ENCODE data around the gene SCARF1.

Gene SCARF1

DNA sequence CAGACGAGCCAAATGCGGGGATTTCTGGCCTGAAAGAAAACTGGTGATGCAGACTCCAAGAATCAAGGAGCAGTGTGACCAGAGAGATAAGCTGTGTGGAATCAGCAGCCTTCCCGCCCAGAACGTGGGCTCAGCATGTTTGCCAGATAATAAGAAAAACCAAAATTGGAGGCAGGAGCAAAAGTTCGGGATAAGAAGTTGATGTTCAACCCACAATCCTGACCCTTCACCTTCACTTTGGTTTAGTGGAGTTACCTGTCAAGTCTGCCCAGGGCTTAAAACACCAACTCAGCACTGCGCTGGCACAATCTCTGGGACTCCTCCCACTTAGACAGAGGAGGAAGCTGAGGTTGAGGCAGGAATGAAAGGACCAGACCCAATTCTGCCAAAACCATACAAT is 20.0 kb downstream of the SCARF1 start:
- no peak overlapping the region for H3K4me3 ChIP-seq (ENCODE audit: low read depth, low read length)
- peaks cover 28% of the 10 kb centered on the region for H3K4me1 ChIP-seq (ENCODE audit: control insufficient read depth, insufficient read depth, low read length)
- H3K27ac ChIP-seq (ENCODE audit: low read depth, low read length), result no peak overlapping the region
- no peaks in the 10 kb centered on the region; the same call in 1 of the 2 replicates for H3K27me3 ChIP-seq (ENCODE audit: control insufficient read depth, insufficient read depth, low read length)
- no peak overlapping the region for H3K9ac ChIP-seq (ENCODE audit: low read length)
- peaks cover 2% of the 10 kb centered on the region; the same call in 1 of the 2 replicates for H3K36me3 ChIP-seq (ENCODE audit: control insufficient read depth, insufficient read depth, low read length)
- no peaks in the 10 kb centered on the region for H3K9me3 ChIP-seq (ENCODE audit: control insufficient read depth, insufficient read depth, low read depth, low read length)

DNA sequence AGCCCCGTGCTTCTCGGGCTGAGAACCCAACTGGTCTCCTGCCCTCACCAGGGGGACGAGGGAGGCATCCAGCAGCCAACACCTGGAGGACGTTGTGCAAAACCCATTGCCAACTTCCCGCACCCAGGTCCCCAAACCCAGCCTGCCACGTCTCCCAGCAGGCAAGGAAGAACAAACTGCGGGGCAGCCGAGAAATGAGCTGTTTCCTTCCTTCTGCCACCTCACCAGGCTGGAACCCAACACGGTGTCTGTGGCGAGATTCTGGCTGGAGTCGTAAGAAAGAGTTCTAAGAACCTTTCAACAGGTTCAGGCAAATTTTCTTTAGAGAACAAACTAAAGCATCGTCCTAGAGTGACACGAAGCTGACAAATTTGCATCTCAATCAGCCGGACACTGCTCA is 20.5 kb downstream of the SCARF1 start:
- H3K27me3 ChIP-seq (ENCODE audit: control insufficient read depth, insufficient read depth, low read length), result no peaks in the 10 kb centered on the region; the same call in 1 of the 2 replicates
- H3K9ac ChIP-seq (ENCODE audit: low read length), result no peak overlapping the region
- H3K27ac ChIP-seq (ENCODE audit: low read depth, low read length), result no peak overlapping the region
- no peaks in the 10 kb centered on the region for H3K9me3 ChIP-seq (ENCODE audit: control insufficient read depth, insufficient read depth, low read depth, low read length)
- H3K4me1 ChIP-seq (ENCODE audit: control insufficient read depth, insufficient read depth, low read length), result peaks cover 24% of the 10 kb centered on the region
- H3K4me3 ChIP-seq (ENCODE audit: low read depth, low read length), result no peak overlapping the region
- H3K36me3 ChIP-seq (ENCODE audit: control insufficient read depth, insufficient read depth, low read length), result peaks cover 2% of the 10 kb centered on the region; the same call in 1 of the 2 replicates

DNA sequence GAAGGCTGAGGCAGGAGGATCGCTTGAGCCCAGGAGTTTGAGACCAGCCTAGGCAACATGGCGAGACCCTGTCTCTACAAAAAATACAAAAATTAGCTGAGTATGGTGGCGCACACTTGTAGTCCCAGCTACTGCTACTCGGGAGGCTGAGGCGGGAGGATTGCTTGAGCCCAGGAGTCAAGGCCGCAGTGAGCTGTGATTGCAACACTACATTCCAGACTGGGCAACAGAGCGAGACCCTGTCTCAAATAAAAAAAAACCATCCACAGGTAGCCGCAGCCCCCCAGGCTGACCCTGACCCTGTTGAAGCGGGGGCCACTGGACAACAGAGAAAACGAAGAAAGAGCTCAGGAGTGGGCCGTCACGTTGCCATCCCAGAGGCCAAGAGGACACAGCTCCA is 20.9 kb downstream of the SCARF1 start:
- Histone ChIP-seq H3K27me3 (ENCODE audit: control insufficient read depth, insufficient read depth, low read length) (no peaks in the 10 kb centered on the region; the same call in 1 of the 2 replicates), H3K4me1 (ENCODE audit: control insufficient read depth, insufficient read depth, low read length) (peaks cover 24% of the 10 kb centered on the region), H3K4me3 (ENCODE audit: low read depth, low read length) (no peak overlapping the region), H3K36me3 (ENCODE audit: control insufficient read depth, insufficient read depth, low read length) (peaks cover 2% of the 10 kb centered on the region; the same call in 1 of the 2 replicates), H3K9me3 (ENCODE audit: control insufficient read depth, insufficient read depth, low read depth, low read length) (no peaks in the 10 kb centered on the region), H3K9ac (ENCODE audit: low read length) (no peak overlapping the region), H3K27ac (ENCODE audit: low read depth, low read length) (no peak overlapping the region)

DNA sequence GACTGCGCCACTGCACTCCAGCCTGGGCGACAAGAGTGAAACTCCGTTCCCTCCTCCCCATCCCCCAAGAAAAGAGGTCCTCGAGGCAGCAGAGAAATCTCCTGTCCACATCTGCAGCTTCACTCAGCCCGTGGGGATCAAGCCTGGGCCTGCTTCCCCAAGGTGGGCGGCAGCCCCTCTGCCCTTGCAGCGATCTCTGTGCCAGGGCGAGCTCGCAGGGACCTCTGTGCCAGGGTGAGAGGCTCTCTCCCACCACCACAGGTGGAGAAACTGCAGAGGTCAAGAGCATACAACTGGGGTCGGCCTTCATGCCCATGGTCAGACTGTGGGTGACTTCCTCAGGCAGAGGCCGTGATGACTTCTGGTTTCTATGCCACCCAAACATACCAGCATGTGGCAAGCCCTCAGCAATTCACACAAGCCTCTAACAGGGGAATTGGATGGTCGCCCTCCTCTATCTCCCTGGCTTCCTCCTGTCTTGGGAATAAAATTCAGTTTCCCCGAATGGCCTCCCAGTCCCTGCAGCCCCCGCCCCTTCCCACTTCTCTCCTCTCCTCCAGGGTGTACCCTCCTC is 22.4 kb downstream of the SCARF1 start:
- Histone ChIP-seq H3K27ac (ENCODE audit: low read depth, low read length) (no peak overlapping the region), H3K36me3 (ENCODE audit: control insufficient read depth, insufficient read depth, low read length) (peaks cover 2% of the 10 kb centered on the region; the same call in 1 of the 2 replicates), H3K9me3 (ENCODE audit: control insufficient read depth, insufficient read depth, low read depth, low read length) (no peaks in the 10 kb centered on the region), H3K4me3 (ENCODE audit: low read depth, low read length) (no peak overlapping the region), H3K9ac (ENCODE audit: low read length) (no peak overlapping the region), H3K27me3 (ENCODE audit: control insufficient read depth, insufficient read depth, low read length) (no peaks in the 10 kb centered on the region; the same call in 1 of the 2 replicates), H3K4me1 (ENCODE audit: control insufficient read depth, insufficient read depth, low read length) (peaks cover 25% of the 10 kb centered on the region)

DNA sequence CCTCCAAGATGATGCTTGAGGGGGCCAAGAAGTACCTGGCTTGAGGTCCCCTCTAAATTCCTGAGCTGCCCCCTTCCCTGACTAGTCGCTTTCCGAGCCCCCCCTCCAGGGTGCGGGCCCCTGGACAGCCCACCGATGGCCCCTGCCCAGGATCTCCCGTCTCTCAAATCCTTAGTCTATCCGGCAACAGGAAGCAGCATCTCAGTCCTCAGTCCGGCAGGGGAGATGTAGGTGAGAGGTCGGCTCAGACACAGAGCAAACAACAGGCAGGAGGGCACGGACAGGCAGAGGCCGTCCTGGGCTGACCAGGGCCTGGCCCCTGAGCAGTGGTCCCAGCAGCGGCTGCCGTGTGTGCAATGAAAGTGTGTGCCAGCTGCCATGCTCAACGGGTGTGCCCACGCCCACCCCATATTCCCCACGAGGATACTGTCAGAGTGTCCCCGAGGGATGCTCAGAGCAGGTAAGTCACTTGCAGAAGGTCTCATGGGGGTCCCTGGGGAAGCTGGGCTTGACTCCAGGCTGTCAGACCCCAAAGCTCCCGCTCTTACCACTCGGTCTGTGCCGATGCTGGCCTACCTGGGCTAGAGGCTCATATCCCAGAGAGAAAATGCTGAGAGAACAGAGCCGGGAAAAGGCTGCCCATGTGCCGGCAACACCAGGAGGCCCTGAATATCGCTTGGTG is 24.1 kb downstream of the SCARF1 start:
- Histone ChIP-seq H3K4me3 (ENCODE audit: low read depth, low read length) (no peak overlapping the region), H3K9ac (ENCODE audit: low read length) (no peak overlapping the region), H3K27me3 (ENCODE audit: control insufficient read depth, insufficient read depth, low read length) (no peaks in the 10 kb centered on the region), H3K9me3 (ENCODE audit: control insufficient read depth, insufficient read depth, low read depth, low read length) (no peaks in the 10 kb centered on the region), H3K36me3 (ENCODE audit: control insufficient read depth, insufficient read depth, low read length) (peaks cover 2% of the 10 kb centered on the region; the same call in 1 of the 2 replicates), H3K4me1 (ENCODE audit: control insufficient read depth, insufficient read depth, low read length) (peaks cover 17% of the 10 kb centered on the region; the same call in 1 of the 2 replicates), H3K27ac (ENCODE audit: low read depth, low read length) (no peak overlapping the region)

DNA sequence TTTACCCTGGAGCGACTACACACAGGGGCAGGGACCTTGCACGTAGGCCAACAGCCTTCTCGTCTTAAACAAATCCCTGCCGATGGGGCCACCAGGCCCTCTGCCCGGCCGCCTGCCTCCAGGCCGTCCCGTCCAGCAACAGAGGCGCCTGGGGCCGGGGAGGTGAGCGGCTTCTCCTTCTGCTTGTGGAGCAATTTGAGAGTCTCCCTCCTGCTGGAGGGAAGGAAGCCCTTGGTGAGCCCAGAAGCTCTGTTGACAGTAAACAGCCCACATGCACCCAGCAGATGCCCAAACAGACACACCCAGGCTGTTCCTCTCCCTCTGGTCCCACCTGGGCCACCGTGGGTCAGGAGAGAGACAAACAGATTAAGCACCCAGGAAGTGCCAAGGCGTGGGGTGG is 25.0 kb downstream of the SCARF1 start:
- H3K4me3 ChIP-seq (ENCODE audit: low read depth, low read length), result no peak overlapping the region
- no peak overlapping the region for H3K9ac ChIP-seq (ENCODE audit: low read length)
- peaks cover 13% of the 10 kb centered on the region; the same call in 1 of the 2 replicates for H3K4me1 ChIP-seq (ENCODE audit: control insufficient read depth, insufficient read depth, low read length)
- no peak overlapping the region for H3K27ac ChIP-seq (ENCODE audit: low read depth, low read length)
- no peaks in the 10 kb centered on the region for H3K27me3 ChIP-seq (ENCODE audit: control insufficient read depth, insufficient read depth, low read length)
- peaks cover 2% of the 10 kb centered on the region; the same call in 1 of the 2 replicates for H3K36me3 ChIP-seq (ENCODE audit: control insufficient read depth, insufficient read depth, low read length)
- no peaks in the 10 kb centered on the region for H3K9me3 ChIP-seq (ENCODE audit: control insufficient read depth, insufficient read depth, low read depth, low read length)

DNA sequence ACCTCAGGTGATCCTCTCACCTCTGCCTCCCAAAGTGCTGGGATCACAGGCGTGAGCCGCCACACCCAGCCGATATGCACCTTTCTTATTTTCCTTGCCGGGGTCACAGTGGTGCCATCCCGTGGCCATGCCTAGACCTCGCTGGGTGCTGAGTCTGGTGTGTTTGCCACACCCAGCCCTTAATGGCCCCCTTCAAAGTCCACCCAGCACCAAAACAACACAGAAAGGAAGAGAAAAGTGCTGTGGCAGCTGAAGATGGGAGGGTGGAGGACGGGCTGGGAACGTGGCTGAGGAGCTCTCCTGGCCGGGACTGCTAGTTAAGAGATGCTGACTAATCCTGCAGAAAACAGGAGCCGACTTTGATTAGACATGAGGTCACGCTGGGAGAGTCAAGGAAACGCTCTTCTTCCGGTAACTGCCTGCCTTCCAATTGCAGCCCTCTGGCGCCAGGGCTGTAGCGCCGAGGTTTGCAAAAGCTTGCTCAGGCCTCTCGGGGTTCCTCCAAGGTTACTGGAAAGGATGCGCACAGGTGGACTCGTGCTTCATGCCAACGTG is 27.8 kb downstream of the SCARF1 start:
- Histone ChIP-seq H3K9me3 (ENCODE audit: control insufficient read depth, insufficient read depth, low read depth, low read length) (no peaks in the 10 kb centered on the region), H3K4me1 (ENCODE audit: control insufficient read depth, insufficient read depth, low read length) (peaks cover 13% of the 10 kb centered on the region; the same call in 1 of the 2 replicates), H3K4me3 (ENCODE audit: low read depth, low read length) (no peak overlapping the region), H3K9ac (ENCODE audit: low read length) (peak overlapping the region; percentile 13), H3K36me3 (ENCODE audit: control insufficient read depth, insufficient read depth, low read length) (peaks cover 12% of the 10 kb centered on the region), H3K27ac (ENCODE audit: low read depth, low read length) (no peak overlapping the region), H3K27me3 (ENCODE audit: control insufficient read depth, insufficient read depth, low read length) (no peaks in the 10 kb centered on the region)

DNA sequence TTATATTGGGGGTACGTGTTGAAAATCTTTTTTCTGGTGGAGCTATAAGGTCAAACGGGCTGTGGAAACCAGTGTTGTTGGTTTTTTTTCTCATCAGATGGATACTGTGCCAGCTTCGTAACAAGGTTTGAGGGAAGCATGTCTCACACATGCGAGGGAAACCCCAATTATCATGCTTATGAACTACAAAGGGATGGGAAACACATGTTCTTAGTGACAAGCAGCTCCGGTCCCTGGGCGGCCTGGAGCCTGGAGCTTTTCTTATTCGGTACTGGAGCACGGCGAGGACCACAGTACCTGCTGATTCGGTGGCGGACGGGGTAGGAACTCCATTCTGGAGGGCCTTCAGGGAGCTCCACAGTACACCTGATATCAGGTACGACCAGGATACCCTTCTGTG is 29.4 kb downstream of the SCARF1 start:
- Histone ChIP-seq H3K4me1 (ENCODE audit: control insufficient read depth, insufficient read depth, low read length) (peaks cover 5% of the 10 kb centered on the region; the same call in 1 of the 2 replicates), H3K36me3 (ENCODE audit: control insufficient read depth, insufficient read depth, low read length) (peaks cover 14% of the 10 kb centered on the region), H3K9ac (ENCODE audit: low read length) (no peak overlapping the region), H3K27ac (ENCODE audit: low read depth, low read length) (no peak overlapping the region), H3K4me3 (ENCODE audit: low read depth, low read length) (no peak overlapping the region), H3K27me3 (ENCODE audit: control insufficient read depth, insufficient read depth, low read length) (no peaks in the 10 kb centered on the region), H3K9me3 (ENCODE audit: control insufficient read depth, insufficient read depth, low read depth, low read length) (no peaks in the 10 kb centered on the region)

DNA sequence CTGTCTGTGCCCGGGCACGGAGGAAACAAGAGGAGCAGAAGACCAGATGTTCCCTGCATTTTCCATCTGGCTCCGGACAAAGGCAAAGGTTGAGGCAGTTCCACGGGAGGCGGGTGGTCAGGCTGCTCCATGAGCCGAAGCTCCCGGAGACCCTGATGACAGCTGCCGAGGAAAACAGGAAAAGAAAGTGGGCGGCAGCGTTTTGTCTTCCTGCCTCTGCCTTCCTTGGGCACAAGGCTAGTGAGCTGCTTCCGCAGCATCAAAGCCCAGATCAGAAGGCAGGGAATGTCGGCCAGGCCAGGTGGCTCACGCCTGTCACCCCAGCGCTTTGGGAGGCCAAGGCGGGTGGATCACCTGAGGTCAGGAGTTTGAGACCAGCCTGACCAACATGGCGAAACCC is 33.1 kb downstream of the SCARF1 start:
- Histone ChIP-seq H3K36me3 (ENCODE audit: control insufficient read depth, insufficient read depth, low read length) (peaks cover 14% of the 10 kb centered on the region), H3K4me3 (ENCODE audit: low read depth, low read length) (no peak overlapping the region), H3K9ac (ENCODE audit: low read length) (no peak overlapping the region), H3K27ac (ENCODE audit: low read depth, low read length) (no peak overlapping the region), H3K4me1 (ENCODE audit: control insufficient read depth, insufficient read depth, low read length) (peaks cover 1% of the 10 kb centered on the region; the same call in 1 of the 2 replicates), H3K27me3 (ENCODE audit: control insufficient read depth, insufficient read depth, low read length) (no peaks in the 10 kb centered on the region), H3K9me3 (ENCODE audit: control insufficient read depth, insufficient read depth, low read depth, low read length) (no peaks in the 10 kb centered on the region)

DNA sequence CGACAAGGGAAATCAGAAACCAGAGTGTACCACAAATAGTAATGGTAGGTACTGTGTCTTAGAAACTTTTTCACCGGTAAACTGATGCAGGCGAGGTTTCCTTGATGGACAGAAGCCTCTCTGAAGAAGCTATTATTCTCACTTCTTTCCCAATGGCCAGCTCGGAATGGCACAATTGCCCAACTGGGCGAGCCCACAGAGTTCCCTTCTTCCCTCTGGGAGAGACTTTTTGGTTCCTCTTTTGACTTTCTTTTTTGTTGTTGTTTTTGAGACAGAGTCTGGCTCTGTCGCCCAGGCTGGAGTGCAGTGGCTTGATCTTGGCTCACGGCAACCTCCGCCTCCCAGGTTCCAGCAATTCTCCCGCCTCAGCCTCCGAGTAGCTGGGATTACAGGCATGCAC is 33.8 kb downstream of the SCARF1 start:
- no peak overlapping the region for H3K27ac ChIP-seq (ENCODE audit: low read depth, low read length)
- H3K27me3 ChIP-seq (ENCODE audit: control insufficient read depth, insufficient read depth, low read length), result no peaks in the 10 kb centered on the region
- no peak overlapping the region for H3K4me3 ChIP-seq (ENCODE audit: low read depth, low read length)
- peaks cover 3% of the 10 kb centered on the region; the same call in 1 of the 2 replicates for H3K4me1 ChIP-seq (ENCODE audit: control insufficient read depth, insufficient read depth, low read length)
- H3K36me3 ChIP-seq (ENCODE audit: control insufficient read depth, insufficient read depth, low read length), result peaks cover 14% of the 10 kb centered on the region
- H3K9ac ChIP-seq (ENCODE audit: low read length), result no peak overlapping the region
- H3K9me3 ChIP-seq (ENCODE audit: control insufficient read depth, insufficient read depth, low read depth, low read length), result no peaks in the 10 kb centered on the region

DNA sequence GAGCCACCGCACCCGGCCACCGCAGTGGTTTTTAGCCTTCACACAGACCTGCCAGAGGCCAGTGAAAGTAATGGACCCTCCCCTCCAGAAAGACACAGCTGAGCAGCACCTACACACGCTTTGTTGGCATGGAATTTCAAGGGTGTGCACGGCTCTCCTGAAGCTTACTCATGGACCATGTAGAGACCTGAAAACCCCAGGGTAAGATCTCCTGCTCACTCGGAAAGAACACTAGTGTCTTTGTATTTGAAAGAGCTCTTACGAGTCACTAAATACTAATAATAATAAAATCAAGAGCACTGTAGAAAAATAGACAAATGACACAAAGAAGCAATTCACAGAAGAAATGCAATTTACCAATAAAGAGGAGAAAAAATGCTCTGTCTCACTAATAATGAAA is 36.9 kb downstream of the SCARF1 start:
- Histone ChIP-seq H3K27ac (ENCODE audit: low read depth, low read length) (no peak overlapping the region), H3K9me3 (ENCODE audit: control insufficient read depth, insufficient read depth, low read depth, low read length) (no peaks in the 10 kb centered on the region), H3K4me3 (ENCODE audit: low read depth, low read length) (no peak overlapping the region), H3K27me3 (ENCODE audit: control insufficient read depth, insufficient read depth, low read length) (no peaks in the 10 kb centered on the region), H3K4me1 (ENCODE audit: control insufficient read depth, insufficient read depth, low read length) (peaks cover 18% of the 10 kb centered on the region; the same call in 1 of the 2 replicates), H3K9ac (ENCODE audit: low read length) (no peak overlapping the region), H3K36me3 (ENCODE audit: control insufficient read depth, insufficient read depth, low read length) (peaks cover 8% of the 10 kb centered on the region; the same call in 1 of the 2 replicates)
